ENCODE measurements around the gene SNPH. TPM values are rescaled to one million over a fixed set of nuclear protein-coding genes. Genes with fewer than 3 reads are reported as not detected.
A peak's percentile ranks its signal among the peaks of the same experiment; 100 is the strongest.

Gene SNPH
- total RNA-seq, 1 donor from 2014 or later: 4.6 TPM

GRCh38 chr20:1325173-1326030, 59.3 kb downstream of the SNPH start:
- peak overlapping the region; percentile 86 for H3K4me3 ChIP-seq (ENCODE audit: low read depth, low read length)
- TF ChIP-seq CTCF (conservative IDR thresholded peaks at IDR 0.05; ENCODE audit: low read depth, low read length): peak; percentile 3
- peak; percentile 80 for DNase-seq (ENCODE audit: low read depth)

- no peak for DNase-seq (ENCODE audit: low read depth)
- H3K4me3 ChIP-seq (ENCODE audit: low read depth, low read length): peak overlapping the region; percentile 86
- no peak for TF ChIP-seq CTCF (conservative IDR thresholded peaks at IDR 0.05; ENCODE audit: low read depth, low read length)
These were observed 60.2 kb downstream of the SNPH start for GRCh38 chr20:1326031-1326930.

GRCh38 chr20:1327241-1327653, 61.2 kb downstream of the SNPH start:
- no peak for DNase-seq (ENCODE audit: low read depth)
- H3K4me3 ChIP-seq (ENCODE audit: low read depth, low read length): no peak overlapping the region
- TF ChIP-seq CTCF (conservative IDR thresholded peaks at IDR 0.05; ENCODE audit: low read depth, low read length): no peak

GRCh38 chr20:1327827-1328679, 62.0 kb downstream of the SNPH start:
- no peak overlapping the region for H3K4me3 ChIP-seq (ENCODE audit: low read depth, low read length)

GRCh38 chr20:1328680-1329330, 62.7 kb downstream of the SNPH start, which contains the start of gene SDCBP2:
SDCBP2 (minus strand) TSS chr20:1329139; CDS start chr20:1320416, 8,723 bp downstream.
- TF ChIP-seq CTCF (conservative IDR thresholded peaks at IDR 0.05; ENCODE audit: low read depth, low read length): no peak
- no peak within 1 kb of the TSS for H3K4me3 ChIP-seq (ENCODE audit: low read depth, low read length)
- no peak for DNase-seq (ENCODE audit: low read depth)

More at GRCh38 chr20:1327827-1328679, 62.0 kb downstream of the SNPH start:
- TF ChIP-seq CTCF (conservative IDR thresholded peaks at IDR 0.05; ENCODE audit: low read depth, low read length): no peak
- DNase-seq (ENCODE audit: low read depth): no peak

All from epithelial cell of proximal tubule (primary cell).